Heart left ventricle (tissue), 16 donors: Measurements from ENCODE around the gene ACKR2. TPM values are rescaled to one million over a fixed set of nuclear protein-coding genes. Genes with fewer than 3 reads are reported as not detected.

ENCODE experiments used
- ATAC-seq, 4 donors: fragments of 200-7000 bp; cut with Tn5 transposase; one replicate each; pipeline ENCODE4 v1.9.1; 2020 to 2022; ENCODE audit warnings: moderate library complexity in 4 of 4, mild to moderate bottlenecking in 3 of 4, moderate number of reproducible peaks in 1 of 4
- DNase-seq, 5 donors: peaks; one replicate each; pipeline ENCODE4 v3.0.0-alpha.2; 2020
- H3K27ac ChIP-seq, 12 donors: fragments of 200-600 bp; sonication (generic) in 4 of 12; one replicate each; pipeline versions ENCODE4 v1.5.0 to v1.8.0; 2016 to 2022; ENCODE audit warnings: mild to moderate bottlenecking in 2 of 12
- H3K27me3 ChIP-seq, 9 donors: fragments of 200-600 bp; sonication (generic) in 2 of 9; one replicate each; pipeline versions ENCODE4 v1.5.1 to v1.8.0; 2016 to 2022; ENCODE audit warnings: mild to moderate bottlenecking in 3 of 9
- H3K36me3 ChIP-seq, 9 donors: fragments of 200-600 bp; sonication (generic) in 2 of 9; one replicate each; pipeline versions ENCODE4 v1.5.0 to v1.8.0; 2018 to 2022; ENCODE audit warnings: mild to moderate bottlenecking in 2 of 9
- H3K4me1 ChIP-seq, 12 donors: fragments of 200-600 bp; sonication (generic) in 4 of 12; one replicate each; pipeline versions ENCODE4 v1.5.0 to v1.8.0; 2016 to 2022; ENCODE audit warnings: mild to moderate bottlenecking in 3 of 12
- H3K4me3 ChIP-seq, 12 donors: fragments of 200-600 bp; sonication (generic) in 4 of 12; one replicate each; pipeline versions ENCODE4 v1.5.0 to v1.8.0; 2017 to 2022; ENCODE audit warnings: mild to moderate bottlenecking in 9 of 12, moderate library complexity in 4 of 12
- H3K9me3 ChIP-seq, 12 donors: fragments of 200-600 bp; sonication (generic) in 4 of 12; one replicate each; pipeline versions ENCODE4 v1.5.0 to v1.8.0; 2016 to 2022; ENCODE audit warnings: mild to moderate bottlenecking in 1 of 12
- CTCF ChIP-seq, 12 donors: fragments of 200-600 bp; sonication (generic) in 4 of 12; IDR thresholded peaks; one replicate each; pipeline versions ENCODE4 v1.5.0 to v1.8.0; 2018 to 2022; ENCODE audit warnings: antibody characterized with exemption in 12 of 12, mild to moderate bottlenecking in 5 of 12
- POLR2A ChIP-seq, 2 donors: fragments of 450-650 bp; IDR thresholded peaks; one replicate each; pipeline ENCODE4 v1.6.1; 2017; ENCODE audit warnings: antibody characterized with exemption in 2 of 2, mild to moderate bottlenecking in 2 of 2, moderate library complexity in 2 of 2
- WGBS, 4 donors: extraction: QIAGEN DNeasy Blood & Tissue Kit in 2 of 4; methylation state at CpG; one replicate each; pipeline versions ENCODE4 v1.1.5 to v1.1.7; 2013 to 2018; 5-methylcytosine and 5-hydroxymethylcytosine counted together
- intact Hi-C, 10 donors: fragments of 100-400 bp; cut with DNase I; formaldehyde crosslinking; loops; one replicate each; pipeline versions ENCODE4 v1.11.1 to v1.14.2; 2022
- polyA plus RNA-seq, 2 donors: library from polyadenylated mRNA; stranded (reverse); fragments of 200-250 nt; gene quantifications; one replicate each; pipeline ENCODE4 v1.2.3, GENCODE V29; 2013
- total RNA-seq, 9 donors: library from RNA; depleted of rRNA in 2 of 9; stranded (reverse); fragments of >200 nt in 2 of 9; fragmentation: NEBNext Ultra II Directional in 3 of 9; extraction: Animal tissue kit (Norgen Biotek cat#: 25700) in 3 of 9; gene quantifications; one replicate each; pipeline versions ENCODE4 v1.1.0 to v1.2.4, GENCODE V29; 2016 to 2023
- donor health status: ischemic (EF 13 %, LVEDD 7.1; RV severe dilation, severe dysfunction).
- donor health status: healthy with polysubstance abuse.
- donor health status: DM: no; HTN: yes; CAD: no.
- donor health status: DM: no; HTN: no; CAD: no.
- donor health status: ischemic (EF 25% LVEDD 6.9; RV normal size, moderate dysfunction).
- donor health status: ischemic (EF 25% LVEDD 5.7; RV mildly dilated, moderate dysfunction).
- donor health status: healthy.
- donor health status: DM: yes; HTN: yes; CAD: no.
- donor health status: ischemic (EF 35%, LVEDD 5.7; RV mildly dilated, moderate dysfunction).
- donor health status: nonischemic (EF 11% LVEDD 7.7; RV severe dilation, severe dysfunction).
- donor health status: DM: yes; HTN: yes; CAD: no.
- donor health status: PGD.
- donor health status: ischemic (EF 29% LVEDD 5.4; RV normal size, mild dysfunction).
- donor health status: nonischemic (EF 23%, LVEDD 6.1; RV moderate dilation, normal function).

Gene ACKR2
- total and polyA plus RNA-seq, 11 donors: 0.22 to 3.1 (median 0.65) TPM

GRCh38 chr3:42894698-42895579, 85.7 kb downstream of the ACKR2 start:
- Histone ChIP-seq H3K27ac (no peak overlapping the region), H3K4me3 (no peak overlapping the region), H3K4me1 (no peaks in the 10 kb centered on the region), H3K36me3 (no peaks in the 10 kb centered on the region), H3K9me3 (no peaks in the 10 kb centered on the region), H3K27me3 (no peaks in the 10 kb centered on the region)
- intact Hi-C loops: no loop called here
- ATAC-seq: no peak
- no peak for TF ChIP-seq CTCF (IDR thresholded peaks at IDR 0.05)
- TF ChIP-seq POLR2A (IDR thresholded peaks at IDR 0.05): no peak
- 78 to 87% (median 85%) methylated on average over 3 of the region's 3 CpGs for WGBS, 4 donors
- no peak for DNase-seq

- intact Hi-C loops: no loop called here
- TF ChIP-seq CTCF (IDR thresholded peaks at IDR 0.05): no peak
- TF ChIP-seq POLR2A (IDR thresholded peaks at IDR 0.05): no peak
- Histone ChIP-seq H3K27me3 (no peaks in the 10 kb centered on the region), H3K27ac (no peak overlapping the region), H3K4me1 (no peaks in the 10 kb centered on the region), H3K36me3 (no peaks in the 10 kb centered on the region), H3K4me3 (no peak overlapping the region), H3K9me3 (no peaks in the 10 kb centered on the region)
- DNase-seq: no peak
- ATAC-seq: no peak
Measured at GRCh38 chr3:42895580-42895868, 86.3 kb downstream of the ACKR2 start.

- Histone ChIP-seq H3K27ac (no peak overlapping the region), H3K36me3 (no peaks in the 10 kb centered on the region), H3K4me3 (no peak overlapping the region), H3K4me1 (no peaks in the 10 kb centered on the region), H3K9me3 (no peaks in the 10 kb centered on the region), H3K27me3 (no peaks in the 10 kb centered on the region)
- no peak for DNase-seq
- intact Hi-C loops: no loop called here
- TF ChIP-seq CTCF (IDR thresholded peaks at IDR 0.05) (no peak), POLR2A (IDR thresholded peaks at IDR 0.05) (no peak)
- no peak for ATAC-seq
Measured at GRCh38 chr3:42898896-42899675, 89.8 kb downstream of the ACKR2 start.

- Histone ChIP-seq H3K27ac (no peak overlapping the region), H3K9me3 (no peaks in the 10 kb centered on the region), H3K4me1 (peaks cover 0 to 4% (median under 1%) of the 10 kb centered on the region in 12 donors), H3K36me3 (no peaks in the 10 kb centered on the region), H3K4me3 (no peak overlapping the region), H3K27me3 (peaks cover 0 to under 1% (median 0%) of the 10 kb centered on the region in 9 donors)
- 78 to 85% (median 81%) methylated on average over 8 of the region's 8 CpGs for WGBS, 4 donors
- intact Hi-C loops: no loop called here
- TF ChIP-seq POLR2A (IDR thresholded peaks at IDR 0.05) (no peak), CTCF (IDR thresholded peaks at IDR 0.05) (no peak)
- no peak for DNase-seq
- ATAC-seq: no peak
Measured at GRCh38 chr3:42900226-42901072, 91.2 kb downstream of the ACKR2 start.
